Duodenal mucosa (tissue), 2 donors: Measurements from ENCODE around the gene CORO1A.

Experiments
- H3K27ac ChIP-seq: one replicate; pipeline ENCODE4 v1.7.0; 2013; ENCODE audit warnings: low read depth, low read length
- H3K27me3 ChIP-seq, 2 donors: one replicate each; pipeline ENCODE4 v1.7.0; 2013; ENCODE audit warnings: low read length in 2 of 2, control low read depth in 1 of 2; ENCODE audit not compliant: insufficient read depth in 2 of 2, control insufficient read depth in 1 of 2
- H3K36me3 ChIP-seq, 2 donors: one replicate each; pipeline ENCODE4 v1.7.0; 2013; ENCODE audit warnings: low read length in 2 of 2, control low read depth in 1 of 2; ENCODE audit not compliant: insufficient read depth in 2 of 2, control insufficient read depth in 1 of 2
- H3K4me1 ChIP-seq, 2 donors: one replicate each; pipeline ENCODE4 v1.7.0; 2013; ENCODE audit warnings: low read length in 2 of 2, control low read depth in 1 of 2; ENCODE audit not compliant: insufficient read depth in 2 of 2, control insufficient read depth in 1 of 2
- H3K4me3 ChIP-seq, 2 donors: one replicate each; pipeline ENCODE4 v1.7.0; 2013; ENCODE audit warnings: low read length in 2 of 2, low read depth in 1 of 2
- H3K9ac ChIP-seq, 2 donors: one replicate each; pipeline ENCODE4 v1.7.0; 2013; ENCODE audit warnings: low read length in 2 of 2, low read depth in 1 of 2
- H3K9me3 ChIP-seq, 2 donors: one replicate each; pipeline ENCODE4 v1.7.0; 2013; ENCODE audit warnings: low read length in 2 of 2, control low read depth in 1 of 2; ENCODE audit not compliant: control insufficient read depth in 1 of 2

The CORO1A gene

DNA sequence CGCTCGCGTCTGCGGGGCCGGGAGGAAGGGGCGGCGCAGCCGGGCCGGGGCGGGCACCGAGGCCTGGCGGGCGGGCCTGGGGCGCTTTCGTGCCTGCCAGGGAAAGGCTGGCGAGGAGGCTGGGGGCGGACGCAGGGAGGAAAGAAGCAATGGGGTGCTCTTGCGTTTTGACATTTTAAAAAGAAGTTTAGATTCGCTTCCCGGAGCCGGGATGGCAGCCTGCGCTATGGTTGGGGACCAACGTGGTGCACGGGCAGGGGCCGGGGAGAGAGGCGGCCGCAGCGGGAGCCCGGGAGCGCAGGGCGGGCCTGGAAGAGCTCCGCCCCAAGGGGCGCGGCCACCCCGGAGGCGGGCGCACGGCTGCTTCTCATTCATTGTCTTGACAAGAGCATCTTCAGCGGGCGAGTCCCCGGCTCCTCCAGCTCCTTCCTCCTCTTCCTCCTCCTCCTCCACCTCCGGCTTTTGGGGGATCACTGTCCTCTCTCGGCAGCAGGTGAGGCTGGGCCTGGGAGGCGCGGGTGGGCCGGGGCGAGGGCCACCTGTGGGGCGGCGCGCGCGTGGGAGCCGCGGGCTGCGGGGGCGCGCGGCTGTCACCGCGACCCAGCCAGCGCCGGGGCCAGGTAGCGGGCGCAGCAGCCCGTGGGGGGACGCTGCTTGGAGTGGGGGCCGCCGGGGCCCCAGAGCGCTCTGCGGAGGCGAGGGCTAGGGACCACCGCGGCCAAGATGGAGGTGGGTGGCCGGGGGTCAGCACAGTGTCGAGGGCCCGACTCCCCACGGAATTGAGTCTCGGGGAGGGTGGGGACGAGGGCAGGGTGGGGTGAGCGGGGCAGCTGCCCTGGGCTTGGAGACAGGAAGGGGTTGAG is at the start of gene CORO1A:
Gene CORO1A (plus strand): TSS at position 370 of the 863 bp plus-strand sequence. CDS start 1,608 bp downstream, outside the sequence.
- Histone ChIP-seq H3K27ac (peak within 1 kb of the TSS; percentile 64), H3K9ac (peak within 1 kb of the TSS; percentile 65 to 71), H3K36me3 (peaks cover 0 to 9% of the 10 kb centered on the region in 2 donors), H3K9me3 (no peaks in the 10 kb centered on the region), H3K27me3 (no peaks in the 10 kb centered on the region), H3K4me3 (peak within 1 kb of the TSS; percentile 62 to 63), H3K4me1 (peaks cover 14 to 40% of the 10 kb centered on the region in 2 donors)

- Histone ChIP-seq H3K36me3 (no peaks in the 10 kb centered on the region), H3K27me3 (no peaks in the 10 kb centered on the region), H3K27ac (no peak overlapping the region), H3K4me1 (peaks cover 8 to 10% of the 10 kb centered on the region in 2 donors), H3K4me3 (no peak overlapping the region), H3K9ac (no peak overlapping the region), H3K9me3 (no peaks in the 10 kb centered on the region)
Observed at GRCh38 chr16:30136971-30137605, 46.3 kb upstream of the CORO1A start.

- no peak overlapping the region for H3K9ac ChIP-seq
- H3K9me3 ChIP-seq = no peaks in the 10 kb centered on the region
- no peaks in the 10 kb centered on the region for H3K36me3 ChIP-seq
- H3K4me3 ChIP-seq = no peak overlapping the region
- peaks cover 8 to 10% of the 10 kb centered on the region in 2 donors for H3K4me1 ChIP-seq
- no peaks in the 10 kb centered on the region for H3K27me3 ChIP-seq
- H3K27ac ChIP-seq = no peak overlapping the region
Observed at GRCh38 chr16:30137897-30138296, 45.5 kb upstream of the CORO1A start.

DNA sequence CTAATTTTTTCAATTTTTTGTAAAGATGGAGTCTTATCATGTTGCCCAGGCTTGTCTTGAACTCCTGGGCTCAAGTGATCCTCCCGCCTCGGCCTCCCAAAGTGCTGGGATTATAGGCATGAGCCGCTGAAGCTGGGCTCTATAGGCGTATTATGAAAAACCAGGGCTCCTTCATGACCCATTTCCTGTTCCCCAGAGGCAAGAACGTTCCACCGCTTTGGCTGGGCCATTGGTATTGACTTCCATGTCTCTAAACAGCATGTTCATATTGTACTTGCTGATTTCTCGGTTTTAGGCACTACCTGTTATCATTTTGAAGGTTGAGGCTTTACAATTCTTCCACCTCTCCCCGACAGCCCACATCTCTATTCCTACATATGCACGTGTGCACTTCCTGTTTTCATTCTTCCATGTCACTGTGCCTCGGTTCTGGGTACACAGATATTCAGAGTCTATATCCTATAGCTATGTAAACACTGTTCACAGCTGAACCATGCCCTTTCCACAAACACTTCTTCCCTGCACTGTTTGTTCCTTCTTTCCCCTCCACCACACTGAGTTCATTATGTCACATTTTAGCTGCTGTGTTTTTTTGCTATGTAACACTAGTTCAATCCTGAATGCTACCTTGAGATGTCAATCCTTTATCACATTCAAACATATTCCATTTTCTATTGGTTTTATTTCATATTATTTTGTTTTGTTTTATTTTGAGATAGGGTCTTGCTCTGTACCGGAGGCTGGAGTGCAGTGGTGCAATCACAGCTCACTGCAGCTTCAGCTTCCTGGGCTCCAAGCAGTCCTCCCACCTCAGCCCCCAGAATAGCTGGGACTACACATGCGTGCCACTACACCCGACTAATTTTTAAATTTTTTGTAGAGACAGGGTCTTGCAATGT is 43.6 kb upstream of the CORO1A start:
- Histone ChIP-seq H3K4me1 (peaks cover 8 to 10% of the 10 kb centered on the region in 2 donors), H3K4me3 (peak overlapping the region; percentile 1 to 40), H3K9ac (no peak overlapping the region), H3K9me3 (no peaks in the 10 kb centered on the region), H3K36me3 (no peaks in the 10 kb centered on the region), H3K27ac (no peak overlapping the region), H3K27me3 (no peaks in the 10 kb centered on the region)

GRCh38 chr16:30141750-30142149 is 41.7 kb upstream of the CORO1A start:
- Histone ChIP-seq H3K4me3 (no peak overlapping the region), H3K4me1 (peaks cover 8 to 10% of the 10 kb centered on the region in 2 donors), H3K27me3 (no peaks in the 10 kb centered on the region), H3K9me3 (no peaks in the 10 kb centered on the region), H3K9ac (no peak overlapping the region), H3K27ac (no peak overlapping the region), H3K36me3 (no peaks in the 10 kb centered on the region)

DNA sequence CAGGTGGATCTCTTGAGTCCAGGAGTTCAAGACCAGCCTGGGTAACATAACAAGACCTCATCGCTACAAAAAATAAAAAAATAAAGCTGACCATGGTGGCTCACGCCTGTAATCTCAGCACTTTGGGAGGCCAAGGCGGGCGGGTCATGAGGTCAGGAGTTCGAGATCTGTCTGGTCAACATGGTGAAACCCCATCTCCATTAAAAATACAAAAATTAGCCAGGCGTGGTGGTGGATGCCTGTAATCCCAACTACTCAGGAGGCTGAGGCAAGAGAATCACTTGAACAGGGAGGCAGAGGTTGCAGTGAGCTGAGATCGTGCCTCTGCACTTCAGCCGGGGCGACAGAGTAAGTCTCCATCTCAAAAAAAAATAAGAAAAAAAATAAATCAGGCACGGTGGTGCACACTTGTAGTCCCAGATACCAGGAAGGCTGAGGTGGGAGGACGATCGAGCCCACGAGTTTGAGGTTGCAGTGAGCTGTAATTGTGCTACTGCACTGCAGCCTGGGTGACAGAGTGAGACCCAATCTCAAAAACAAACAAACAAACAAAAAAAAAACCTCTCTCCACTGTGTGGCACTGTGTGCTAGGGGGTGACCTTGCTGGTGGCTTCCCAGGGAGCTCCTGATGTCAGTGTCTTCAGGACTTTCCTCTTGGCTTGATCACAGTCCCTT is 40.6 kb upstream of the CORO1A start:
- Histone ChIP-seq H3K4me3 (no peak overlapping the region), H3K9ac (no peak overlapping the region), H3K36me3 (no peaks in the 10 kb centered on the region), H3K9me3 (no peaks in the 10 kb centered on the region), H3K27ac (no peak overlapping the region), H3K4me1 (peaks cover 8 to 10% of the 10 kb centered on the region in 2 donors), H3K27me3 (no peaks in the 10 kb centered on the region)

DNA sequence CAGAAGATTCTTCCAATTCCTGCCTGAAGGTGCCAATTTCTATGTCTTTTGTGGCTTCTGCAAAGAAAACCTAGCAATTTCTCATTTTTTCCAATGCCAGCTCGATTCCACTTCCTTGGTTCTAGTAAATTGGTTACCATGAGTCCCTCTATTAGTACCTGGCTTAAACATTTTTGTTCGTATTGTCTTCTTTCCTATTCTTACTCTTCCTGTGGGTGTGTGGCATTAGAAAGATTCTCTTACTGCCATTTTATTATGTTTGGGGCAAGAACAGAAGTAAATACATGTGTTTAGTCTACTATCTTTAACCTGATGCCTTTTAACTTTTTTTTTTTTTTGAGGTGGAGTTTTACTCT is 40.1 kb upstream of the CORO1A start:
- H3K4me1 ChIP-seq = peaks cover 8 to 10% of the 10 kb centered on the region in 2 donors
- H3K9ac ChIP-seq = no peak overlapping the region
- no peaks in the 10 kb centered on the region for H3K9me3 ChIP-seq
- H3K4me3 ChIP-seq = no peak overlapping the region
- no peak overlapping the region for H3K27ac ChIP-seq
- no peaks in the 10 kb centered on the region for H3K27me3 ChIP-seq
- no peaks in the 10 kb centered on the region for H3K36me3 ChIP-seq

GRCh38 chr16:30144017-30144416 is 39.4 kb upstream of the CORO1A start:
- Histone ChIP-seq H3K27me3 (no peaks in the 10 kb centered on the region), H3K4me1 (peaks cover 8 to 10% of the 10 kb centered on the region in 2 donors), H3K9me3 (peaks cover 0 to 4% of the 10 kb centered on the region in 2 donors), H3K9ac (no peak overlapping the region), H3K4me3 (no peak overlapping the region), H3K27ac (no peak overlapping the region), H3K36me3 (no peaks in the 10 kb centered on the region)

DNA sequence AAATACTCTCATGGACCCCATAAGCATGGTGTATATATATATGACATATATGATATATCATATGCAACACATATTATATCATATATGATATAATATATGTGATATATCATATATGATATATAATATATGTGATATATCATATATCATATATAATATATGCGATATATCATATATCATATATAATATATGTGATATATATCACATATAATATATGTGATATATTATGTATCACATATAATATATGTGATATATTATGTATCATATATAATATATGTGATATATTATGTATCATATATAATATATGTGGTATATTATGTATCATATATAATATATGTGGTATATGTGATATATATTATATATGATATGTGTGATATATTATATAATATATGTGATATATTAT is 38.5 kb upstream of the CORO1A start:
- Histone ChIP-seq H3K36me3 (no peaks in the 10 kb centered on the region), H3K4me3 (no peak overlapping the region), H3K4me1 (peaks cover 2 to 6% of the 10 kb centered on the region in 2 donors), H3K9me3 (peaks cover 0 to 11% of the 10 kb centered on the region in 2 donors), H3K9ac (no peak overlapping the region), H3K27ac (no peak overlapping the region), H3K27me3 (no peaks in the 10 kb centered on the region)
